Measurements from ENCODE around the gene FAM210A. TPM values are rescaled to one million over a fixed set of nuclear protein-coding genes. Genes with fewer than 3 reads are reported as not detected.

FAM210A gene
- total RNA-seq: 10 to 100 TPM; 13.8 to 31.5 (median 20.4) TPM

GRCh38 chr18:13726232-13726971 is at the start of gene FAM210A, which contains the start of gene RNMT:
Gene FAM210A (minus strand): TSS chr18:13726558. CDS start chr18:13682077, 44,481 bp downstream.
Gene RNMT (plus strand): TSS chr18:13726673. CDS start chr18:13731518, 4,845 bp downstream.
- Histone ChIP-seq H3K27ac (peak within 1 kb of the TSS; percentile 84 to 89), H3K4me1 (peaks cover 0 to 7% of the 10 kb centered on the region in 2 donors), H3K9me3 (no peaks in the 10 kb centered on the region), H3K27me3 (no peaks in the 10 kb centered on the region), H3K4me3 (peak within 1 kb of the TSS; percentile 57 to 92), H3K36me3 (no peaks in the 10 kb centered on the region)
- peak; percentile 93 for DNase-seq
- TF ChIP-seq POLR2A (IDR thresholded peaks at IDR 0.05): peak; percentile 68 to 77
- peak; percentile 6 to 52 (median 12) for TF ChIP-seq CTCF (IDR thresholded peaks at IDR 0.05)
- intact Hi-C loops (cut with DNase I; ENCODE audit: low total_unique reads): no loop called here

GRCh38 chr18:13775058-13775457 is 48.7 kb upstream of the FAM210A start:
- TF ChIP-seq CTCF (IDR thresholded peaks at IDR 0.05) (no peak), POLR2A (IDR thresholded peaks at IDR 0.05) (no peak)
- intact Hi-C loops (cut with DNase I; ENCODE audit: low total_unique reads): no loop called here
- Histone ChIP-seq H3K36me3 (no peaks in the 10 kb centered on the region), H3K4me1 (no peaks in the 10 kb centered on the region), H3K4me3 (no peak overlapping the region), H3K9me3 (no peaks in the 10 kb centered on the region), H3K27ac (no peak overlapping the region), H3K27me3 (no peaks in the 10 kb centered on the region)
- DNase-seq: no peak

GRCh38 chr18:13762690-13763439 is 36.5 kb upstream of the FAM210A start:
- Histone ChIP-seq H3K9me3 (peaks cover 0 to 11% of the 10 kb centered on the region in 2 donors), H3K4me3 (no peak overlapping the region), H3K27ac (no peak overlapping the region), H3K36me3 (no peaks in the 10 kb centered on the region), H3K4me1 (no peaks in the 10 kb centered on the region), H3K27me3 (no peaks in the 10 kb centered on the region)
- intact Hi-C loops (cut with DNase I; ENCODE audit: low total_unique reads): no loop called here
- no peak for DNase-seq
- TF ChIP-seq POLR2A (IDR thresholded peaks at IDR 0.05) (no peak), CTCF (IDR thresholded peaks at IDR 0.05) (no peak)

- intact Hi-C loops (cut with DNase I; ENCODE audit: low total_unique reads): no loop called here
- Histone ChIP-seq H3K9me3 (no peaks in the 10 kb centered on the region), H3K27me3 (no peaks in the 10 kb centered on the region), H3K4me1 (no peaks in the 10 kb centered on the region), H3K36me3 (no peaks in the 10 kb centered on the region), H3K27ac (no peak overlapping the region), H3K4me3 (no peak overlapping the region)
- TF ChIP-seq POLR2A (IDR thresholded peaks at IDR 0.05) (no peak), CTCF (IDR thresholded peaks at IDR 0.05) (no peak)
- DNase-seq: no peak
These were observed 33.7 kb upstream of the FAM210A start for GRCh38 chr18:13760047-13760446.

- H3K36me3 ChIP-seq: no peaks in the 10 kb centered on the region
- intact Hi-C loops (cut with DNase I; ENCODE audit: low total_unique reads): no loop called here
- no peak overlapping the region for H3K4me3 ChIP-seq
- H3K27ac ChIP-seq: no peak overlapping the region
- H3K9me3 ChIP-seq: no peaks in the 10 kb centered on the region
- H3K4me1 ChIP-seq: no peaks in the 10 kb centered on the region
- DNase-seq: no peak
- H3K27me3 ChIP-seq: no peaks in the 10 kb centered on the region
- no peak for TF ChIP-seq POLR2A (IDR thresholded peaks at IDR 0.05)
- no peak for TF ChIP-seq CTCF (IDR thresholded peaks at IDR 0.05)
These were observed 32.3 kb upstream of the FAM210A start for GRCh38 chr18:13758622-13759021.

Measured in uterus (tissue), 4 donors.